ENCODE results near the gene LBR. TPM values are rescaled to one million over a fixed set of nuclear protein-coding genes. Genes with fewer than 3 reads are reported as not detected.

The LBR gene
- total RNA-seq, 4 donors from 2014 or later, result 33.1 to 46.7 (median 36.8) TPM

- Histone ChIP-seq H3K4me1 (no peaks in the 10 kb centered on the region), H3K27me3 (no peaks in the 10 kb centered on the region), H3K27ac (no peak overlapping the region), H3K4me3 (replicated peaks in 1 of 3) (no peak overlapping the region), H3K36me3 (peaks cover 22 to 37% of the 10 kb centered on the region in 2 donors), H3K9me3 (no peaks in the 10 kb centered on the region)
- intact Hi-C loops (cut with DNase I), result no loop called here
- WGBS, 2 donors, result 79 to 86% methylated on average over 2 of the region's 2 CpGs
- no peak for DNase-seq
- TF ChIP-seq CTCF (IDR thresholded peaks at IDR 0.05) (no peak), POLR2A (IDR thresholded peaks at IDR 0.05) (no peak)
Measured at GRCh38 chr1:225418059-225418458, 9.8 kb downstream of the LBR start.

DNA sequence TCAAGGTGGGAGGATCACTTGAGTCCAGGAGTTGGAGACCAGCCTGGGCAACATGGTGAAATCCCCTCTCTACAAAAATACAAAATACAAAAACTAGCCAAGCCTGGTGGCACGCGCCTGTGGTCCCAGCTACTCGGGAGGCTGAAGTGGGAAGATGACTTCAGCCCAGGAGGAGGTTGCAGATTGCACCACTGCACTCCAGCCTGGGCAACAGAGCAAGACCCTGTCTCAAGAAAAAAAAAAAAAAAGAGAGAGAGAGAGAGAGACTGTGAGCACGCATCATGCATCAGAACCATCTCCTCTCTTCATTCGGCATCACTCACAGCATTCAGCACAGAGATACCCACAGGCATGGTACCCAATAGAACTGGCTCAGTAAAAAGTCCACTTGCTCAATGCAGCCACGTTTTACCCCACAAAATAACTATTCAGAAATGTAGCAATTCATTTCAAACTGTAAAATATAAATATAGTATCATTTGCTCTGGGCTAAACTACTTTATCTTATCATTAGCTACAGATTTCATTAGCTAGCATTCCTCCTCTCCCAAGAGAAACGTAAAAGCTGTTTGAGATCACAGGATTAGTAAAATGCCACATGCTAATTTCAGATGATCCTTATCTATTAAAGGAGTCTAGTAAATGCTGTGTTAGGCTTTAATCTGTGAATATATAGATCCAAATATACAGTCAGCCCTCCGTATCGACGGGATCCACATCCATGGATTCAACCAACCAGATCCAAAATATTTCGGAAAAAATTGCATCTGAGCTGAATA, 11.7 kb downstream of the LBR start:
- no peak overlapping the region for H3K27ac ChIP-seq
- H3K4me1 ChIP-seq, result no peaks in the 10 kb centered on the region
- DNase-seq, result no peak
- TF ChIP-seq POLR2A (IDR thresholded peaks at IDR 0.05), result no peak
- TF ChIP-seq CTCF (IDR thresholded peaks at IDR 0.05), result no peak
- intact Hi-C loops (cut with DNase I), result no loop called here
- H3K4me3 ChIP-seq (replicated peaks in 1 of 3), result no peak overlapping the region
- no peaks in the 10 kb centered on the region for H3K27me3 ChIP-seq
- H3K36me3 ChIP-seq, result peaks cover 36 to 45% of the 10 kb centered on the region in 2 donors
- WGBS, 2 donors, result 91% methylated on average over 11 of the region's 11 CpGs
- no peaks in the 10 kb centered on the region for H3K9me3 ChIP-seq

DNA sequence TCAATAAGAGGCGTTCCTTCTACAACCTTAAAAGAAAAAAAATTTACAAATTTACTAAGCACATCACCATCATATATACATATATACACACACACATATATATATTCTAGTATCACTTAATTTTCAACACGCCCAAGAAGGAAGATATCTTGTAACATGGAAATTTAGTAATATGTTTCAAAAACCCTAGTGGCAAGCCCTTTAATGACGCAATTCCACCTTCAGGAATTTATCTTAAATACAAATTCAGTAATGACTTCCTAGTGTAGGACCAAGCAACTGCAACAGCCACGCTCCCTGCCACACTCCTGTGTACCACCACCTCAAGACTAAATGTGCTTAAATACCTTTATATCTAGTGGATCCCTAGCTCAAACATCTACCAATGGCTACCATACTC, 12.5 kb downstream of the LBR start:
- no peak overlapping the region for H3K4me3 ChIP-seq (replicated peaks in 1 of 3)
- H3K9me3 ChIP-seq, result no peaks in the 10 kb centered on the region
- 97% methylated on average over 4 of the region's 4 CpGs for WGBS, 2 donors
- H3K4me1 ChIP-seq, result no peaks in the 10 kb centered on the region
- peaks cover 38 to 45% of the 10 kb centered on the region in 2 donors for H3K36me3 ChIP-seq
- H3K27me3 ChIP-seq, result no peaks in the 10 kb centered on the region
- intact Hi-C loops (cut with DNase I), result no loop called here
- no peak for DNase-seq
- TF ChIP-seq POLR2A (IDR thresholded peaks at IDR 0.05) (no peak), CTCF (IDR thresholded peaks at IDR 0.05) (no peak)
- H3K27ac ChIP-seq, result no peak overlapping the region

DNA sequence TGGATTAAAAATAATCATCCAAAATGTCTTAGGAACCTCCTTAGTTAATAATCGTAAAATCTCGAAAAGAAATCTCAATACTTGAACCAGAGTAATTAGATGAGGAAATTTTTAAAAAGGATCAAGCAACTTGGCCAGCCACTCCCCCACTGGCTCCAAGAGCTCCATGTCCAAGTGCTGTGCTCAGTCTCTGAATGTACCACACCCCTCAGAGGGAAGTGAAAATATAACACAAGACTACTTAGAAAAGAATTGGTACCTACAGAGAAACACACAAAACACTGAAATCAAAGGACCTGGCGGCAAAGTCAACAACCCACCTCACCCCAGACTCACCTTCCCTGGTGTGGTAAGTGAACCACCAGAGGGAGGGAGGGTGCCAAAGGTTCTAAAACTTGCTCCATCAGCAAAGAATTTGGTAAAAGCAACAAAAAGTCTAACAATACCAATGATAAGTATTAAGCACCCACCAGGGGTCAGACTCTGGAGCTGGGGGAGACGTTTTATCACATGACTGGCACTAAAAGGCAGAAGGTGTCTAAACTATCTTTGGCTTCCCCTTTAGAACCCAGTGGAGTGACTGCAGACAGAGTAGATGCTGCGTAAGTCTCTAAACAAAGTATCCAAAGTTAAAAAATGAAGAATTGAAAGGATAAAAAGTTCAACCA, 14.0 kb downstream of the LBR start:
- Histone ChIP-seq H3K9me3 (no peaks in the 10 kb centered on the region), H3K4me3 (replicated peaks in 1 of 3) (no peak overlapping the region), H3K27ac (no peak overlapping the region), H3K4me1 (no peaks in the 10 kb centered on the region), H3K36me3 (peaks cover 35 to 37% of the 10 kb centered on the region in 2 donors), H3K27me3 (no peaks in the 10 kb centered on the region)
- intact Hi-C loops (cut with DNase I), result no loop called here
- WGBS, 2 donors, result 89 to 91% methylated on average over 5 of the region's 5 CpGs
- no peak for DNase-seq
- TF ChIP-seq CTCF (IDR thresholded peaks at IDR 0.05), result no peak
- TF ChIP-seq POLR2A (IDR thresholded peaks at IDR 0.05), result no peak

GRCh38 chr1:225412803-225413351, 15.0 kb downstream of the LBR start:
- Histone ChIP-seq H3K4me1 (no peaks in the 10 kb centered on the region), H3K27me3 (no peaks in the 10 kb centered on the region), H3K36me3 (peaks cover 27 to 33% of the 10 kb centered on the region in 2 donors), H3K9me3 (no peaks in the 10 kb centered on the region), H3K4me3 (replicated peaks in 1 of 3) (no peak overlapping the region), H3K27ac (no peak overlapping the region)
- 89 to 92% methylated on average over 10 of the region's 10 CpGs for WGBS, 2 donors
- no peak for DNase-seq
- no peak for TF ChIP-seq CTCF (IDR thresholded peaks at IDR 0.05)
- TF ChIP-seq POLR2A (IDR thresholded peaks at IDR 0.05), result no peak
- intact Hi-C loops (cut with DNase I), result no loop called here

All from thyroid gland (tissue), 4 donors.